ENCODE data around the gene NAMPT.
"Not testable (repeated sequence)": the region's sequence is repeated elsewhere in the genome, so short reads cannot be mapped to it uniquely, and the experiment has no call there.

The NAMPT gene

DNA sequence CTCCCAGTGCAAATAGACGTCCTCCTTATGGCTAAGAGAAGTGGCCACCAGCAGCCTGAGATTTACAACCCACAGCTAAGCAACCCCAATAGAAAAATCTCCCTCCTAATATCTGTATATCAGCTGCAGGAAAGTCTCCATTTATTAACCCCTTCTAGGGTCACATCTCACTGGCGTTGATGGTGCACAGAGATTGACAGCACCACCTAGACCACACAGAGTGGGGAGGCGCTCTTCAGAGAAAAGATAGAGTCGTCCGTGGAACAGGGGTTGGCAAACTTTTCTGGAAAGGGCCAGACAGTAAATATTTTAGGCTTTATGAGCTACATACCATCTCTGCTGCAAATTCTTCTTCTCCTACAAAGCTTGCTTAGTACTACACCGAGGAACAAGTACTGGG is 60.0 kb downstream of the NAMPT start:
- no peak for DNase-seq

DNA sequence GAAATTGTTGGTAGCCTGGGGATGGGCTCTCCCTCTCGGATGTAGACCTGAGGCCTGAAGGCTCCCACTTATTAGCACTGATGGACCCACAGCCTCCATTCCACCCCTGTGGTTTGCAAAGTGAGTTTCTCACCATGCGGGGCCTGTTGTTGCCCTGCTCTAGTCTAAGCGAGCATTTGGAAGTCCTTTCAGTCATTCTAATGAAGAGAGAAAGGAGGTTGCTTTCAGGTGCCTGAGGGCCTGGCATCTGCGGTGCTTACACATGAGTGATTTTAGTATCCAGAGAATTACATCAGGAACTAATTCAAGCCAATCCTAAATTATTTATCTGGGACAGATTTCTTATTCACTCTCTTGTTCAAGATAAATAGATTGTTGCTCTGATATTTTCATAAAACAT is 61.6 kb downstream of the NAMPT start:
- DNase-seq: no peak

- no peak for DNase-seq
Observed at GRCh38 chr7:106222545-106222944, 62.2 kb downstream of the NAMPT start.

DNA sequence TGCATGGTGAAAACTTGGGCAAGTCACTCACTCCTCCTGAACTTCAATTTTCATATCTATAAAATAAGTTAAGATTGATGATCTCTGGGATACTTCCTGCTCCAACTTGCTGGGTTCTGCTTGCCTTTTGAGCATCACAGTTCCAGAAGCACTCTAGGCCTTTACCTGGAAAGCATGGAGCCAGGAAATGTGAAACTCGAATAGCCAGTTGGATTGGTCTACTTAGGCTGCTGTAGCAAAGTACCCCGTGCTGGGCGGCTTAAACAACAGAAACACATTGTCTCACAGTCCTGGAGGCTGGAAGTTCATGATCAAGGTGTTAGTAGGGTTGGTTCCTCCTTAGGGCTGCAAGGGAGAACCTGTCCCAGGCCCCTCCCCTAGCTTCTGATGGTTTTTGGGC is 64.5 kb downstream of the NAMPT start:
- DNase-seq: no peak

DNA sequence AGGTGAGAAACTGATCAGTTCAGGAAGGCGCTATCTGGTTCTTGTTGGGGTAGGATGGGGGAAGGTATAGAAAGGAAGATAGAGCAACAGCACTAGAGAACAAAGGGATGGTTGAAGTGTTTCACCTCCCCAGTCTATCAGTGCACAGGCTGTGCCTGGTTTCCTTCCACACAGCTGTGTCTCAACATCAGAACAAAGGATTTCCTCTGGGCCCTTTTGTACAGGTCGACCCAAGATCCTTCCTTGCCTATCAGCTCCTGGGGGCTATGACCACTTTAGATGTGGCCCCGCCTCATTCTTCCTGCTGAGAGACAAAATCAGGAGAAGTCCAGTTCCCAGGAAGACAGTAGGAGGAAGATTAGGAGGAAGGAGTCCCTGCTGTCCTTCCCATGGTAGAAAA is 65.6 kb downstream of the NAMPT start:
- no peak for DNase-seq

DNA sequence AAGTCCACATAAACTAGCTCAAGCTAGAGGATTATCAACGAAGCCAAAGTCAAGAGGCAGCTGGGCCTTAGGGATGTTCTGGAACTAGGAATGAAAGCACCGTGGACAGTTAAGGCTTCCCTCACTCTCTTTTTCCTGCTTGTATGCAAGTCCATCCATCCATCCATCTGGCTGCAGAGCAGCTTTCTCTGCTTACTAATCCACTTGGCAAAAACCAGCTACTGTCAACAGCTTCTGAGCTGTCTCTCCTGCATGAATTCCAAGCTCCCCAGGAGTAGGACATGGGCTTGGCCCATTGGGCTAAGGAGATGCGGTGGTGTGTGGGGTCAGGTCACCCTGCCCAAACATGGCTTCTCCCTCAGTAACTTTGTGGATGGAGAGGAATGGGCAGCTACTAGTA is 66.2 kb downstream of the NAMPT start:
- no peak for DNase-seq

DNA sequence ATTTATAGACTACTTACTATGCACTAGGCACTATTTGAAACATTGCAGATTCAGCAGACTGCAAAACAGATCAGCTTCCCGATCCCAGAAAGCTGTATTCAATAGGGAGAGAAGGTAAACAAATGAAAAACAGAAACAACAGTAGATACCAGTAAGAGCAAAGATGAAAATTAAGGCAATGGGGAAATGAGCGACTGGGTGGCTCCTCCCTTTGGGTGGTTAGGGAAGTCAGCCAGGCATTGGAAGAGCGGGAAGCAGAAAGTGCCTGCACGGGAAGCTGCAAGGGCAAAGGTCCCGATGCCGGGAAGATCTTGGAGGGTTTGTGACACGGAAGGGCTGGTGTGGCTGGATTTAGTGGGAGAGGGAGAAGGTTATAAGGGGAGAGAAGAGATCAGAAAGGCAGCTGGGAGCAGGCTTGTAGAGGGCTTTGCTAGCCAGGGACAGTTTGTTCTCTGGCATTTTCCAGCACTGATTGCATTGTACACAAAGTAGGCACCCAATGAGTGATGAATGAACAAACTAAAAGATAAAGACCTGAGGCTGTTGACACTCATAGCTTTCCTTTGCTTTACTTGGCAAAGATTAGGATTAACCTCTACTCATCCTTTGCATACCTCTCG is 67.8 kb downstream of the NAMPT start:
- DNase-seq: no peak

GRCh38 chr7:106216517-106216922 is 68.3 kb downstream of the NAMPT start:
- no peak for DNase-seq

- DNase-seq: no peak
Observed at GRCh38 chr7:106215868-106216516, 68.8 kb downstream of the NAMPT start.

- not testable (repeated sequence) for DNase-seq
Observed at GRCh38 chr7:106208944-106209343, 75.8 kb downstream of the NAMPT start.

DNA sequence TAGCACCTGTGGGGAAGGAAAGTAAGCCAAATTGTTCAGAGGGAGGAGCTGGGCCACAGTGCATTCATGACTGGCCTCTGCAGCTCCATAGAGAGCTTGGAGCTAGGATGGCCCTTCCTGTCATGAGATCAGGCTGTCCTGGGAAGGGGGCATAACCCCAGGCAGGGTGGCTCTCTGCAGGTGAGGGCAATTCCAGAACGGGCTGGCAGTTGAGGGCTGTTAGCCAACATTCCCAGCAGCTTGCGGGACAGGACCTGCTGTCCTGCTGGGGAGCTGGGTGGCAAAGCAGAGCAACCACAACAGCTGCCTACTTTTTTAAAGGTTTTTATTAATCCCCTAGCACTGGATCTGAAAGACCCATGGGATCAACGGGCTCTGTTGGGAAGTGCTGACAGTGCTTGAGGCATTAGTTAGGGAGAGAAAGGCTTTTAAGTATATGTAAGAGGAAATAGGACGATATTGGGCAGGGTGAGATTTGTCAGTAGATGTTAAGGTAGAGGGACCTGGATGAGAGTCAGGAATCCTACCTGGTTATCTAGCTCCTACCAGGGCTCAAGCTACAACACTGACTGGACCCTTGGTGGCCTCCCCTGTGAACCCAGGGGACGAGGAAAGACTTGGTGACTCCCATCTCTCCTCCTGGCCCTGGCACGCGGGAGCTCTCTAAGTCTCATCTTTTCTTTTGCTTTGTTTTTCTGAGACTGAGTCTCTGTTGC is 77.8 kb downstream of the NAMPT start:
- DNase-seq: no peak

- no peak for DNase-seq
Observed at GRCh38 chr7:106205621-106206222, 79.1 kb downstream of the NAMPT start.

GRCh38 chr7:106203473-106203872 is 81.3 kb downstream of the NAMPT start:
- DNase-seq: no peak

- no peak for DNase-seq
Observed at GRCh38 chr7:106201164-106201563, 83.6 kb downstream of the NAMPT start.

- no peak for DNase-seq
Observed at GRCh38 chr7:106199813-106200364, 84.9 kb downstream of the NAMPT start.

GRCh38 chr7:106199024-106199423 is 85.8 kb downstream of the NAMPT start:
- DNase-seq: no peak

Measured in NCI-H2107 (cell line).